ENCODE results near the gene HS3ST5.

DNA sequence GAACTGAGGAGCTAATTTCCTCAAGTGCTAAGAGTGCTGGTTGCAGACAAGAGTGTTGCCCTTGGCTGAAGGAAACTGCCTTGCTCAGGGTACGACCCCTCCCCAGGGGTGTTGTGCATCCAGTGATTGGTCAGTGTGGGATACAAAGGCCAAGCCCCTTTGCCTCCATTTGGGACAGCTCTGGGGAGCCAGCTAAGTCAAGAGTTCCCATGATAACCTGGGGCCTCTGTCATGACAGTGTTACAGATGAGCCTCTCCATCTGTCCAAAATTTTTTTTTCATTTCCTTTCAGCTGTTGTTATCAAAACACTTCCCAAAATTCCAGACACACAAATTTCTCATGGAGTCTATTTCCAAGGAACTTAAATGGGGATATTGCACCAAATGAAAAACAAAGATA lies 93.3 kb downstream of the HS3ST5 start:
- TF ChIP-seq, protein P1, sequence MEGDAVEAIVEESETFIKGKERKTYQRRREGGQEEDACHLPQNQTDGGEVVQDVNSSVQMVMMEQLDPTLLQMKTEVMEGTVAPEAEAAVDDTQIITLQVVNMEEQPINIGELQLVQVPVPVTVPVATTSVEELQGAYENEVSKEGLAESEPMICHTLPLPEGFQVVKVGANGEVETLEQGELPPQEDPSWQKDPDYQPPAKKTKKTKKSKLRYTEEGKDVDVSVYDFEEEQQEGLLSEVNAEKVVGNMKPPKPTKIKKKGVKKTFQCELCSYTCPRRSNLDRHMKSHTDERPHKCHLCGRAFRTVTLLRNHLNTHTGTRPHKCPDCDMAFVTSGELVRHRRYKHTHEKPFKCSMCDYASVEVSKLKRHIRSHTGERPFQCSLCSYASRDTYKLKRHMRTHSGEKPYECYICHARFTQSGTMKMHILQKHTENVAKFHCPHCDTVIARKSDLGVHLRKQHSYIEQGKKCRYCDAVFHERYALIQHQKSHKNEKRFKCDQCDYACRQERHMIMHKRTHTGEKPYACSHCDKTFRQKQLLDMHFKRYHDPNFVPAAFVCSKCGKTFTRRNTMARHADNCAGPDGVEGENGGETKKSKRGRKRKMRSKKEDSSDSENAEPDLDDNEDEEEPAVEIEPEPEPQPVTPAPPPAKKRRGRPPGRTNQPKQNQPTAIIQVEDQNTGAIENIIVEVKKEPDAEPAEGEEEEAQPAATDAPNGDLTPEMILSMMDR (IDR thresholded peaks at IDR 0.05 in 8 of 11, conservative IDR thresholded peaks at IDR 0.05 in 3 of 11): no peak
- TF ChIP-seq POLR2AphosphoS5 (IDR thresholded peaks at IDR 0.05): no peak
